ENCODE data around the gene CLDN34.

CLDN34 gene

GRCh38 chrX:9980401-9980800 lies 13.2 kb downstream of the CLDN34 start:
- no peak for DNase-seq (ENCODE audit: low read depth in 2 of 3, low spot score in 1 of 3)

- DNase-seq (ENCODE audit: low read depth in 2 of 3, low spot score in 1 of 3) = no peak
Measured at GRCh38 chrX:9980927-9981326, 13.8 kb downstream of the CLDN34 start.

- DNase-seq (ENCODE audit: low read depth in 2 of 3, low spot score in 1 of 3) = no peak
Measured at GRCh38 chrX:9983441-9983840, 16.3 kb downstream of the CLDN34 start.

- no peak for DNase-seq (ENCODE audit: low read depth in 2 of 3, low spot score in 1 of 3)
Measured at GRCh38 chrX:9983846-9984245, 16.7 kb downstream of the CLDN34 start.

- no peak for DNase-seq (ENCODE audit: low read depth in 2 of 3, low spot score in 1 of 3)
Measured at GRCh38 chrX:9988762-9989161, 21.6 kb downstream of the CLDN34 start.

- DNase-seq (ENCODE audit: low read depth in 2 of 3, low spot score in 1 of 3) = no peak
Measured at GRCh38 chrX:9992061-9992460, 24.9 kb downstream of the CLDN34 start.

- no peak for DNase-seq (ENCODE audit: low read depth in 2 of 3, low spot score in 1 of 3)
Measured at GRCh38 chrX:9992724-9993123, 25.6 kb downstream of the CLDN34 start.

DNA sequence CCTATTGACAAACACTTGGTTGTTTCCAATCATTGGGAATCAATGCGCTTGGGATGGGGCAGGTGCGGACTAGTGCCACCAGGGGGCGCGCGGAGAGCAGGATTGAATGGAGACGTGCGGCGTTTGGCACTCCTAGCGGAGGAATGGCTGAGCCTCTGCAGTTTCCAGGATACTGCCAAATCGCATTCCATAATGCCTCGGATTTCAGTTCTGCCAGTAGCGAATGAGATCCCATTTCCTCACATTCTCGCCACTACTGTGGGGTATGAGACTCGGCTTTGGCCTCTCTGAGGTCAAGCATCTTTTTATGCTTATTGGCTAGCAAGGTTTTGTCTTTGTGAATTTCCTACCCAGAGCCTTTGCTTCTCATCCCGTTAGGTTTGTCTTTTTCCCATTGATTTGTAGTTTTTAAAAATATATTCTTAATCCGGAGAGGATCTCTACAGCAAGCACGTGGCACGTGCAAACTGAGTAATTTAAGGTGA lies 28.7 kb downstream of the CLDN34 start:
- DNase-seq (ENCODE audit: low read depth in 2 of 3, low spot score in 1 of 3) = peak; percentile 43 to 79 (median 60)

- DNase-seq (ENCODE audit: low read depth in 2 of 3, low spot score in 1 of 3) = no peak
Measured at GRCh38 chrX:9997041-9997440, 29.9 kb downstream of the CLDN34 start.

GRCh38 chrX:9997524-9997923 lies 30.4 kb downstream of the CLDN34 start:
- peak; percentile 49 to 61 (median 55) for DNase-seq (ENCODE audit: low read depth in 2 of 3, low spot score in 1 of 3)

DNA sequence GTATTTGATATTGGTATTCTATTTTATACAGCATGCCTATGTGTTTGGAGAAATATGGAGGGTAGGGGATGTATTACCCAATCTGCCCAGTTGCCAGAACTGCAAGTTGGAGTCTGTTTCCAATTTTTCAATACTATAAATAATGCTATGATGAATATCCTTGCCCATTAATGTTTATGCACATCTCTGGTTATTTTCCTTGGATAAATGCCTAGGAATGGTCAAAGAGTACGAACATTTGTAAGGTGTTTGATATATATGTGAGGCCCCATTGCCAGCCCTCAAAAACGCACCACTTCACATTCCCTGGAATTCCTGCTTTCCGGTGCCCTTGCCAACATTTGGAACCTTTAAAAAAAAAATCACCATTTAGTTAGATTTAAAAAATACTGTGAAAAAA lies 34.3 kb downstream of the CLDN34 start:
- DNase-seq (ENCODE audit: low read depth in 2 of 3, low spot score in 1 of 3) = no peak

DNA sequence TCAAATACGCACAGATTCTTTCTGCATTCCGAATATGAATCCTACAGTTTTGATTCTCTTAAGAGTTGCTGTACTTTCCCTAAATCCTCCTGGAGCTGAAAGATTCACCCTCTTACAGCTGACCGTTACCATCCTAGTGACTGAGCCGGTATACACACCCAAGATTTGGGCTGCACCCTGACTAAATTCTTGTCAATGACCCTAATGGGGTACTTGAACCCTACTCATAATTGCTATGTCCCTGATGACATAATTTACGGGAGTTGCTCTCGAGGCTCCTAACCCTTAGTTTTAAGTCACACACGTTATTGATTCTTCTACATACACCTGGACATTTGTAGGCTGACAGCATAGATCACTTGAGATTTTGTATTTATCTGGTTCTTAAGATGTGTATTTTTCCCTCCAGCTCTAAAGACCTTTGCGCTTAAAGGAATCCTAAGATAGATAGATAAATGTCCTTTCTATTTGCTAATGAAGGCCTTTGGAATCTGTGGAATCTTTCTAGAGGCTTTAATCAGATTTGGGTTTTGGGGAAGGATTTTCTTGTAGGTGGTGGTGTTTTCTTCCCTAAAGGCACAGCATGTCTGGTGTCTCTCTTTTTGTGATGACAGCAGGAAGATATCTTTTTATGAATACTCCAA lies 37.8 kb downstream of the CLDN34 start:
- no peak for DNase-seq (ENCODE audit: low read depth in 2 of 3, low spot score in 1 of 3)

GRCh38 chrX:10006086-10006485 lies 38.9 kb downstream of the CLDN34 start:
- DNase-seq (ENCODE audit: low read depth in 2 of 3, low spot score in 1 of 3) = no peak

DNA sequence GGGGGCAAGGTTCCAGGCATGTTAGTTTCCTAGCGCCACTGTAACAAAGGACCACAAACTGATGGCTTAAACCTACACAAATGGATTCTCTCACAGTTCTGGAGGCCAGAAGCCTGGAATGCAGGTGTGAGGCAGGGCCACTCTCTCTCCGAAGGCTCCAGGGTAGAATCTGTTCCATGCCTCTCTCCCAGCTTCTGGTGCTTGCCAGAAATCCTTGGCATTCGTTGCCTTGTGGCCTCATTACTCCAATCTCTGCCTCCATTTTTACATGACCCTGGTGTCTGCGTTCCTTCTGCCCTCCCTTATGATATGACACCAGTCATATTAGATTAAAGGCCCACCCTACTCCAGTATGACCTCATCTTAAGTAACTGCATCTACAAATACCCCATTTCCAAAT lies 39.6 kb downstream of the CLDN34 start:
- DNase-seq (ENCODE audit: low read depth in 2 of 3, low spot score in 1 of 3) = no peak

DNA sequence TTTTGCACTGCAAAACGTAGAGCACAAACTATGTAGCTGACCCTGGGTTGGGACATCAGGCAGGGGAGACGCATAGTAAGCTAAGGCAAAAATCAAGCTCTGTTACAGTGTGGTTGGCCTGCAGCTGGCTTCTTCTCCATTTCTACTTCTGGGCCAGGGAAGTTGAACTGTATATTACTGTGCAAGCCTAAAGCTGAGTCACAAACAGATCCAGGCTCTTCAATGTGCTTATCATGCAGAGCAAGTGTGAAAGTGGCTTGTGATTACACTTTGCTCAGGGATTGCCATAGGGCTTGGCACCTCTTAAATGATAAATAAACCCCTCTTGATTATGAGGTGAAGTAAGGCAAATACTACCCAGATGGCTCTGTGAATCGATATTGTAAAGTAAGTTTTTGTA lies 40.5 kb downstream of the CLDN34 start:
- no peak for DNase-seq (ENCODE audit: low read depth in 2 of 3, low spot score in 1 of 3)

- no peak for DNase-seq (ENCODE audit: low read depth in 2 of 3, low spot score in 1 of 3)
Measured at GRCh38 chrX:10008483-10009056, 41.4 kb downstream of the CLDN34 start.

DNA sequence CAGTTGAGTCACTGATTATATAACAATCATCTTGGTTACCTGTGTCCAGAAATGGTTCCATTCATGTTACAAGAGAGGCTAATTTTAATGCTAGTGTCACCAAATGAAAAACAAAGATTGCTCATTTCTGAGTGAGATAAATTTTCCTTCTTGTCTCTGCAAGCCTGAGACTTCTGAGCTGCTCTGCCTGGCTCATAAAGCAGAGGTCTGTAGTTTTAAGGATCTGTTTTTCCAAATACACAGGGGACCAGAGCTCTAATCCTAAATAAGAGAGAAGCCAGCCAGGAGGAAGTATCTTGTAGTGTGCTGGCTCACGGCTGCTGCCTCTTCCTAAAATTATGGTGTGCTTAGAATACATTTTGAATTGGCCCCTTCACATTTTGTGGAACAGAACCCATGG lies 42.6 kb downstream of the CLDN34 start:
- DNase-seq (ENCODE audit: low read depth in 2 of 3, low spot score in 1 of 3) = no peak

DNA sequence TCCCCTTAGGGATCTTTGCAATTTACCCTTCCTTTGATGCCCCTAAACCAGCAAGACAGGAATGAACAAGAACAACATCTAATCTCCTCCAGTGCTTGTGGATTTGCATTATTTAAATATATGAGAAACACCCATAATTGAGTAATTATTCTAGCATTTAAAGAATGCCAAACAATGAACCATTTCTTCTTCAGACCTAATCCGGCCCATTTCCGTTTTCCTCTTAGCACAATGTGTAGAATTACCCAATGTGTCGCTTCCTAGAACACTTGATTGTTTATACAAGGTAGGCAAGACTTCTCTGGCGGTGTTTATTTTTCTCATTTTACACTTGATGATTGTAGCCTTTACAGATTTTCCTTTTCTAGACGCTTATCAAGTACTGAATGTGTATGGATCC lies 43.5 kb downstream of the CLDN34 start:
- no peak for DNase-seq (ENCODE audit: low read depth in 2 of 3, low spot score in 1 of 3)

DNA sequence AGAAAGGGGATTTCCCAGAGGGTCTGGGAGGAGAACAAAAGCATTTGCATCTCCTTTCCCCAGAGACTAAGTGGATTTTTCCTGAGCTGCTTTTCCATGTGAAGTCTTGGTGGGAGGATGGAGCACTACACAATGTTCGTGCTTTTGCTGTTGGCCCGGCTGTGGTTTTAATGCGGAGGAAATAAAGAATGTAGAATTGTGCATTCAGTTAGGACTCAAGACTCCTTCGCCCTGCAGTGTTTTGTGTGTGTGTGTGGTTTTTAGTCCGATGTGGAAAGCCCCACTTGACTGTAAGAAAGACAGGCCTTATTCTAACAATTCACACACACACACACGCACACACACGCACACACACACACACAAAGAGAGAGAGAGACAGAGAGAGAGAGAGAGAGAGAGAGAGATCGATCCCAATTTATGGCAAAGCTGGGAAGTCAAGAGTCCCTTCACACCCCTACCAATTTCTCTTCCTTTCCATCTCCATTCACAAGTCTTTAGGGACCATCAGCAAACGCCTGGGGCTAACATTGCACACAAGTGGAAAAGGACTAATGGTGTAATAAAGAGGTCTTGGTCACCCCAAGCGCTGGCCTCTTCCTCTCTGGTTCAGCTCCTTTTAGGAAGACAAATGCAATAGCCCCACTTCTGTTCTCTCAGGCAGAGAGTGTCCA lies 44.2 kb downstream of the CLDN34 start:
- DNase-seq (ENCODE audit: low read depth in 2 of 3, low spot score in 1 of 3) = no peak

GRCh38 chrX:10011991-10012390 lies 44.8 kb downstream of the CLDN34 start:
- DNase-seq (ENCODE audit: low read depth in 2 of 3, low spot score in 1 of 3) = no peak

- DNase-seq (ENCODE audit: low read depth in 2 of 3, low spot score in 1 of 3) = peak; percentile 28 to 60 (median 38)
Measured at GRCh38 chrX:10014462-10015354, 47.5 kb downstream of the CLDN34 start.

GRCh38 chrX:10015355-10015722 lies 48.2 kb downstream of the CLDN34 start:
- DNase-seq (ENCODE audit: low read depth in 2 of 3, low spot score in 1 of 3) = no peak

Data from stimulated activated CD4-positive, alpha-beta T cell treated with anti-CD3 and anti-CD28 coated beads, Interleukin-12 subunit alpha, Interleukin-12 subunit beta, amount 100 ng/mL, for 48 hours (primary cell).